OCI-LY1 (cell line): ENCODE results near the gene DPF3.

Source experiments
- EZH2 ChIP-seq: fragments of 200-600 bp; sonication (generic), shearing (Covaris generic); IDR thresholded peaks from 2 replicates; pipeline ENCODE4 v1.8.0; 2017; ENCODE audit warnings: borderline replicate concordance, mixed run types, mild to moderate bottlenecking, antibody characterized with exemption, low read length, moderate library complexity, mixed read lengths
- TF ChIP-seq, protein P1 (sequence below): fragments of 200-600 bp; sonication (generic), shearing (Covaris generic); IDR thresholded peaks from 2 replicates; pipeline ENCODE4 v1.5.1; 2017; ENCODE audit warnings: mild to moderate bottlenecking, antibody characterized with exemption, low read length, moderate library complexity, mixed read lengths

DNA sequence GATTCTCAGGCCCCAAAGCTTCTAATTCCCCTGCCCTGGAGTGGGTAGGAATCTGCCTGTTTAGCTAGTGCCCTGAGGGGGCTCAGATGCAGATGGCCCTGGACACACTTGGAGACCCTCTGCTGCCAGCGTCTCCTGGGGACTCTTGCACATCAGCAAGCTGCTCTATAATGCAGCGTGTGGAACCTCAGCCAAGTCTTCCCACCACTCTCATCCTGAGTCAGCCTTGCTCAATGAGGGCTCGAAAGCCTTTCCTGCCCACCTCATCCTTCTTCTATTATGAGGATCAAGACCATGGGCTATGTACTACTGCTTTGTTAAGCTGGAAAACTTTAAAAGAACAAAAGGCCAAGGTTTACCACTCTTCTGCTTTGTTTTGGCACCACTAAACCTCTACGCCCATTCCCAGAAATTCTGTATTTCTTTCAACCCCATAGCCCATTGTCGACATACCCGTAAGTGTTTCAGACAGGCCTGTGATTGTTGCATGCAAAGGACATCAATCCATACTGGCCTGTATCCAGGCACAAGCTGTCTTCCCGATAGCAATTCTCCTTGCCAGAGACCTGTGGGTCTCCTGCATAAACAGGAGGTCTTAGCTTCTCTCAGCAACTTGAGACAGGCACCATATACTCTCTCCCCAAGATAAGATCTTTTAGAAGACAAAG lies 246.9 kb downstream of the DPF3 start:
- TF ChIP-seq, protein P1, sequence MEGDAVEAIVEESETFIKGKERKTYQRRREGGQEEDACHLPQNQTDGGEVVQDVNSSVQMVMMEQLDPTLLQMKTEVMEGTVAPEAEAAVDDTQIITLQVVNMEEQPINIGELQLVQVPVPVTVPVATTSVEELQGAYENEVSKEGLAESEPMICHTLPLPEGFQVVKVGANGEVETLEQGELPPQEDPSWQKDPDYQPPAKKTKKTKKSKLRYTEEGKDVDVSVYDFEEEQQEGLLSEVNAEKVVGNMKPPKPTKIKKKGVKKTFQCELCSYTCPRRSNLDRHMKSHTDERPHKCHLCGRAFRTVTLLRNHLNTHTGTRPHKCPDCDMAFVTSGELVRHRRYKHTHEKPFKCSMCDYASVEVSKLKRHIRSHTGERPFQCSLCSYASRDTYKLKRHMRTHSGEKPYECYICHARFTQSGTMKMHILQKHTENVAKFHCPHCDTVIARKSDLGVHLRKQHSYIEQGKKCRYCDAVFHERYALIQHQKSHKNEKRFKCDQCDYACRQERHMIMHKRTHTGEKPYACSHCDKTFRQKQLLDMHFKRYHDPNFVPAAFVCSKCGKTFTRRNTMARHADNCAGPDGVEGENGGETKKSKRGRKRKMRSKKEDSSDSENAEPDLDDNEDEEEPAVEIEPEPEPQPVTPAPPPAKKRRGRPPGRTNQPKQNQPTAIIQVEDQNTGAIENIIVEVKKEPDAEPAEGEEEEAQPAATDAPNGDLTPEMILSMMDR = no peak
- no peak for TF ChIP-seq EZH2
